ENCODE results near the gene RASSF9. TPM values are rescaled to one million over a fixed set of nuclear protein-coding genes. Genes with fewer than 3 reads are reported as not detected.

The RASSF9 gene
- total RNA-seq, 2 experiments from 2014 or later, result not detected

DNA sequence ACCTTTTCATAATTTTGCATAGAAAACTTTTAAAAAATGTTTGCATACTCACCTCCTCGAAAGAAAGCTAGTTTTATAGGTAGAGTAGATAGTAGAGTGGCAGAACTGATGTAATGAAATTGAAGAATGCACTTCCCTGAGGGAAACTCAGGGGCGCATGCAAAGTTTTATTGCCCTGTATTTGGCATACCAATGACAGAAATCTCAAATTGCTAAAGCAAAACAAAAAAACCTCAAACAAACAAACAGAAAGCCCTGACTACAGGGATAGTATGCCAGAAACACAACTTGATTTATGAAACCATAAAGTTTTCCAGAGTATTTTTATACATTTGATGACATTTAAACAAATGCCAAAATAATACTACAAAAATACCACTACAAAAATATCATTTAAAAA is 1.8 kb downstream of the RASSF9 start:
- ATAC-seq (ENCODE audit: low read depth), result no peak
- no peak for DNase-seq
- H3K9me3 Mint-ChIP-seq, result no peaks in the 10 kb centered on the region
- no peaks in the 10 kb centered on the region for H3K4me1 Mint-ChIP-seq
- POLR2A ChIA-PET, result no interaction called here
- no peak overlapping the region for H3K4me3 Mint-ChIP-seq
- no peak overlapping the region for H3K27ac Mint-ChIP-seq
- no peaks in the 10 kb centered on the region for H3K27me3 Mint-ChIP-seq
- H3K36me3 Mint-ChIP-seq, result no peaks in the 10 kb centered on the region

DNA sequence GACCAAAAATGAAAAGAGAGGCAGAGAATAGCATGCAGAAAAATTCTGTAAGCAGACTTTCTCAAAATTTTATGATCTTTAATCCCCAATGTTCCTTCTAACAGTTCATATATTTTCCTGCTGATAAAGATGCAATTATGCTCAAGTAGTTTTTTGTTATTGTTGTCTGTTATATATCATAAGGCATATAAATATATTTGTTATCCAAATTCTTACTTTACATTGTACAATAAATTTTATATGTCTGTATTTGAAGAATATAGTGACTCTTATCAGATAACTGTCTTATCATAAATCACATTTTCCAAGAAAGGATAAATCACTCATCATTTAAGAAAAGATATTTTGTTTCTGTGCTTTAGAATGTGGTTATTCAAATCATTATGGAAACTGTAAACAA is 2.6 kb downstream of the RASSF9 start:
- no peaks in the 10 kb centered on the region for H3K36me3 Mint-ChIP-seq
- H3K4me1 Mint-ChIP-seq, result no peaks in the 10 kb centered on the region

DNA sequence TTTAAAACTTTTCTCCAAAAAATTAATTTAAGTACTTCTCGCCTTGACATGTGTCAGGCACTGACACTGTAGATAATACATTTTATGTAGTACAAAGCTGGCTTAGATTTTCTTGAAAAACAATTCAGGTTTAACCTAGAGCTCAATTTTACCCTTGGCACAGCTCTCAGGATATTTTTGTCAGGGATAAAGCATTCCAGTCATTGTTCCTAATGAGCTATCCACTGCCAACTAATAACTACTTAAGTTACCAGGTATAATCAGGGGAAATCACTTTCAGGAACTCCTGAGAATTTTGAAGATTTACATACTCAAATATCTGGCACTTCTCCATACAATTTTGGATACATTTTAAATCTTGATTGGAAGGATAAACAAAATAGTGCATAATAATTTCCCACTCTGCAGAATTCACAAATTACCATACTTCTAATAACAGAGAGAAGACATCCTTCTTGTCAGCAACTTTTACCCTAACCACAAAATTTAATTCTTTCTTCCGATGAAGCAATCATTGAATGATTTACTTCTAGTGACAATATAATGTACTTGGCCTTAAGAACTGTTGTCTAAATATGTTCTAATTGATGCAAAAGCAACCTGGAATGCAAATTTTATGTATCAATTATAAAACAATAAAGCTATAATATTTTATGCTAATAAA is 4.8 kb downstream of the RASSF9 start:
- H3K4me1 Mint-ChIP-seq, result no peaks in the 10 kb centered on the region
- H3K27me3 Mint-ChIP-seq, result no peaks in the 10 kb centered on the region
- H3K27ac Mint-ChIP-seq, result no peak overlapping the region
- POLR2A ChIA-PET, result no interaction called here
- no peak overlapping the region for H3K4me3 Mint-ChIP-seq
- no peak for DNase-seq
- H3K9me3 Mint-ChIP-seq, result no peaks in the 10 kb centered on the region
- no peaks in the 10 kb centered on the region for H3K36me3 Mint-ChIP-seq
- ATAC-seq (ENCODE audit: low read depth), result no peak

More for the DNA sequence above, 2.6 kb downstream of the RASSF9 start:
- no peaks in the 10 kb centered on the region for H3K27me3 Mint-ChIP-seq
- DNase-seq (no peak), ATAC-seq (ENCODE audit: low read depth) (no peak)
- no peaks in the 10 kb centered on the region for H3K9me3 Mint-ChIP-seq
- H3K4me3 Mint-ChIP-seq, result no peak overlapping the region
- H3K27ac Mint-ChIP-seq, result no peak overlapping the region
- POLR2A ChIA-PET, result no interaction called here

GRCh38 chr12:85829391-85829790 is 6.8 kb downstream of the RASSF9 start:
- POLR2A ChIA-PET, result no interaction called here
- no peaks in the 10 kb centered on the region for H3K36me3 Mint-ChIP-seq
- no peak for ATAC-seq (ENCODE audit: low read depth)
- H3K4me1 Mint-ChIP-seq, result no peaks in the 10 kb centered on the region
- no peak for DNase-seq
- H3K27ac Mint-ChIP-seq, result no peak overlapping the region
- H3K27me3 Mint-ChIP-seq, result no peaks in the 10 kb centered on the region
- no peak overlapping the region for H3K4me3 Mint-ChIP-seq
- H3K9me3 Mint-ChIP-seq, result no peaks in the 10 kb centered on the region

GRCh38 chr12:85828576-85828975 is 7.6 kb downstream of the RASSF9 start:
- no peak for DNase-seq
- POLR2A ChIA-PET, result no interaction called here
- H3K9me3 Mint-ChIP-seq, result no peaks in the 10 kb centered on the region
- ATAC-seq (ENCODE audit: low read depth), result no peak
- no peaks in the 10 kb centered on the region for H3K27me3 Mint-ChIP-seq
- no peaks in the 10 kb centered on the region for H3K4me1 Mint-ChIP-seq
- no peak overlapping the region for H3K4me3 Mint-ChIP-seq
- no peak overlapping the region for H3K27ac Mint-ChIP-seq
- H3K36me3 Mint-ChIP-seq, result no peaks in the 10 kb centered on the region

GRCh38 chr12:85825746-85826145 is 10.5 kb downstream of the RASSF9 start:
- DNase-seq (no peak), ATAC-seq (ENCODE audit: low read depth) (no peak)
- no peak overlapping the region for H3K4me3 Mint-ChIP-seq
- POLR2A ChIA-PET, result no interaction called here
- H3K4me1 Mint-ChIP-seq, result no peaks in the 10 kb centered on the region
- no peak overlapping the region for H3K27ac Mint-ChIP-seq
- no peaks in the 10 kb centered on the region for H3K27me3 Mint-ChIP-seq
- H3K36me3 Mint-ChIP-seq, result no peaks in the 10 kb centered on the region
- no peaks in the 10 kb centered on the region for H3K9me3 Mint-ChIP-seq

- Mint-ChIP-seq H3K27ac (no peak overlapping the region), H3K9me3 (no peaks in the 10 kb centered on the region), H3K4me1 (no peaks in the 10 kb centered on the region), H3K4me3 (no peak overlapping the region), H3K27me3 (no peaks in the 10 kb centered on the region), H3K36me3 (no peaks in the 10 kb centered on the region)
- POLR2A ChIA-PET, result no interaction called here
- no peak for DNase-seq
- no peak for ATAC-seq (ENCODE audit: low read depth)
These were observed 12.6 kb downstream of the RASSF9 start for GRCh38 chr12:85823436-85824180.

DNA sequence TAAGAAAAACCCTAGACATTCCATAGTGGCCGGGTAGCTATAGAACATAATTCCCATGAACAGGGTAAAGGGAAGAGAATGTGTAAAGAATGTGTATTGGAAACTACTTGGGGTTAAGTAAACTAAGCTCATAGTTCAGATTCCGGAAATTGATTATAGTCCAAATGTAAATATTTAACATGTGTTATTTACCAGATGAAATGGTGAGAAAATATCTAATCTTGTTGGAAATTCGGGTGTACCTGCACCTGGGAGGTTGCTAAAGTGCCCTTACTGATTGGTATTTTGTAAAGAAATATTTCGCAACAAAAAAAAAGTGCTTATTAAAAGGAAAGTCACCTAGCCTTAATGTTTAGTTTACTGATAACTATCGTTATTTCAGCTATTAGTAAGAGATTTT is 14.4 kb downstream of the RASSF9 start:
- ATAC-seq (ENCODE audit: low read depth) (no peak), DNase-seq (no peak)
- Mint-ChIP-seq H3K4me1 (no peaks in the 10 kb centered on the region), H3K27me3 (no peaks in the 10 kb centered on the region), H3K27ac (no peak overlapping the region), H3K9me3 (no peaks in the 10 kb centered on the region), H3K36me3 (no peaks in the 10 kb centered on the region), H3K4me3 (no peak overlapping the region)
- POLR2A ChIA-PET, result no interaction called here

- no peaks in the 10 kb centered on the region for H3K9me3 Mint-ChIP-seq
- H3K27ac Mint-ChIP-seq, result no peak overlapping the region
- ATAC-seq (ENCODE audit: low read depth) (no peak), DNase-seq (no peak)
- H3K27me3 Mint-ChIP-seq, result no peaks in the 10 kb centered on the region
- POLR2A ChIA-PET, result no interaction called here
- no peak overlapping the region for H3K4me3 Mint-ChIP-seq
- H3K36me3 Mint-ChIP-seq, result no peaks in the 10 kb centered on the region
- no peaks in the 10 kb centered on the region for H3K4me1 Mint-ChIP-seq
These were observed 15.0 kb downstream of the RASSF9 start for GRCh38 chr12:85821206-85821605.

DNA sequence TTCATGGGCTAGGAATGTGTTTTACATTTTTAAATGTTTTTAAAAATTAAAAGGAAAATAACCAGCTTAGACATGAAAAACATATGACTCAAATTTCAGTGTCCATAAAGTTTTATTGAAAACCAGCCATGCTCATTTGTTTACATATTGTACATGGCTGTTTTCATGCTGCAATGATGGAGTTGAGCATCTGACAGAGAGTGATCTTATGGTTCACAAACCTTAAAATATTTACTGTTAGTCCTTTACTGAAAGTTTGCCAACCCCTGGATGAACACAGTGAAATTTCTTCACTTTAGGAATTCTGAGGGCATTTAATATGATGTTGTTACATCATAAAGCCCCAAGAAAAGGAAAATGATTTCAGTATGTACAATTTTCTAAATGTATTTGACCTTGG is 16.1 kb downstream of the RASSF9 start:
- Mint-ChIP-seq H3K27ac (no peak overlapping the region), H3K4me3 (no peak overlapping the region), H3K4me1 (no peaks in the 10 kb centered on the region), H3K27me3 (no peaks in the 10 kb centered on the region), H3K36me3 (no peaks in the 10 kb centered on the region), H3K9me3 (no peaks in the 10 kb centered on the region)
- ATAC-seq (ENCODE audit: low read depth) (no peak), DNase-seq (no peak)
- POLR2A ChIA-PET, result no interaction called here

DNA sequence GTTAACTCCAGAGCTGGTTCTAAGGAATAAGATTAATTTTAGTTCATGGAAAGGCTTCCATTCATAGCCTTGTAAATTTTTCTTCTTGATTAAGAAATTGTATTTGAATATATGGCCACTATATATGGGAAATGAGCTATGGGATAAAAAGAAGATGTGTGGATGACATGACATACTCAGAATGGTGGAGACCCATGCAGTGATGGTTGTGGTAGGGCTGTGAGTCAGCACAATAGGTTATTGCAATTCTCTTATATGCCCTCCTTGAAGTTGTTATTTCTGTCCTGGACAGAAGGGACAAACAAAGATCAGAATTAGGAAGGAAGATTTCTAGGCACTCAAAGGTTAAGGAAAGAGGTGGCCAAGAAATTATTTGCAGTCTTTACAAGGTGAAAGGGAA is 21.5 kb downstream of the RASSF9 start:
- POLR2A ChIA-PET, result no interaction called here
- DNase-seq (no peak), ATAC-seq (ENCODE audit: low read depth) (no peak)
- no peak overlapping the region for H3K27ac Mint-ChIP-seq
- no peaks in the 10 kb centered on the region for H3K36me3 Mint-ChIP-seq
- no peak overlapping the region for H3K4me3 Mint-ChIP-seq
- H3K4me1 Mint-ChIP-seq, result no peaks in the 10 kb centered on the region
- no peaks in the 10 kb centered on the region for H3K27me3 Mint-ChIP-seq
- H3K9me3 Mint-ChIP-seq, result no peaks in the 10 kb centered on the region

DNA sequence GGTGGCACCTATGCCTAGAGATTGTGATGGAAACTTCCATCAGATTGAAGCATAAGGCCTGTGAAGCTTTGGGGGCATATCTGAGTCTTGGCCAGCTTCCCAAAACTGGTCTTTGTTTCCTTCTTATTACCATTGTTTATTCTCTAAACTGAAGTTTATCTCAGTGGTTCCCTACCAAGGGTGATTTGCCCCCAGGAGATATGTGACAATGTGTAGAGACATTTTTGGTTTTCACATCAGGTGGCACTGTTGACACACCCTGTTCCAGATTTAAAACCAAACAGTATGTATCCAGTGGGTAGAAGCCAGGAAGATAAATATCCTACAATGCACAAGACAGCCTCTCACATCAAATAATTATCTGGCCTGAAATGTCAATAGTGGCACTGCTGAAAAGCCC is 22.1 kb downstream of the RASSF9 start:
- Mint-ChIP-seq H3K36me3 (no peaks in the 10 kb centered on the region), H3K9me3 (no peaks in the 10 kb centered on the region), H3K27ac (no peak overlapping the region), H3K27me3 (no peaks in the 10 kb centered on the region), H3K4me1 (no peaks in the 10 kb centered on the region), H3K4me3 (no peak overlapping the region)
- POLR2A ChIA-PET, result no interaction called here
- DNase-seq, result no peak
- ATAC-seq (ENCODE audit: low read depth), result no peak

DNA sequence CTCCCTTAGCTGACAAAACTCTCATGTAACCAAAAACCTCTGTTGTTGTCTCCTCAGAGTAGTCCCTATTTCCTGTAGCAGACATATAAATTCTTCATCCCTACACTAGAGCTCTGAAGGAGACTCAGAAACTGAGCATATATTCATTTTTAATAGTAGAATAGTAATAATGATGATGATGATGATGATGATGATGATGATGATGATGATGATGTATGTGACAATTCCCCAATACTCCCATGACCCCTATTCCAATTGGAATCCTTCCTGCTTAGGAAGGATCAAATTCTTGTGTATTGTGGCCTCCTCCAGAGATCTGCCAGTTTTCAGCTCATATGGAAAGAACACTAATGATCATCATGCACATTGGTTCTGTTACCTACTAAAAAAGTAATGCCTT is 26.7 kb downstream of the RASSF9 start:
- ATAC-seq (ENCODE audit: low read depth) (no peak), DNase-seq (no peak)
- Mint-ChIP-seq H3K4me3 (no peak overlapping the region), H3K27ac (no peak overlapping the region), H3K4me1 (no peaks in the 10 kb centered on the region), H3K9me3 (no peaks in the 10 kb centered on the region), H3K36me3 (no peaks in the 10 kb centered on the region), H3K27me3 (no peaks in the 10 kb centered on the region)
- POLR2A ChIA-PET, result no interaction called here

DNA sequence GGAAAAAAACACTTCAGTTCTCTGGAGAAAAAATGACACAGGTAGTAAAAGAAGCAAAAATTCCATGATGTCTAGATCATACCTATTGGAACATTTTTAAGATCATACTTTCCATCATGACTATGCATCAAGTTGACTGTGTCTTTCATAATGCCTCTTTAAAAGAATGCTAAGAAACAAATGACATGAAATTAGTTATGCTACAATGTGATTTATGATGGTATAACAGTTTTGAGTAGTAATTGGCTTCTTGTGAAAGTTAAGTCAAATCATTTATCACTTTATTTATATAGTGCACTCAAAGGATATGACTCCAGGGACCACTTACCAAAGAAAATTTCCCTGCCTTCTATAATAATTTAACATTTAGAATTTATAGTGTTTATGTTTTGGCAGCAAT is 28.5 kb downstream of the RASSF9 start:
- no peak overlapping the region for H3K4me3 Mint-ChIP-seq
- no peak overlapping the region for H3K27ac Mint-ChIP-seq
- POLR2A ChIA-PET, result no interaction called here
- no peak for DNase-seq
- no peaks in the 10 kb centered on the region for H3K4me1 Mint-ChIP-seq
- no peak for ATAC-seq (ENCODE audit: low read depth)
- H3K9me3 Mint-ChIP-seq, result no peaks in the 10 kb centered on the region
- H3K36me3 Mint-ChIP-seq, result no peaks in the 10 kb centered on the region
- no peaks in the 10 kb centered on the region for H3K27me3 Mint-ChIP-seq
